Measurements from ENCODE around the gene RNASET2. TPM values are rescaled to one million over a fixed set of nuclear protein-coding genes. Genes with fewer than 3 reads are reported as not detected.

Gene RNASET2
- total RNA-seq, 2 experiments from 2014 or later, result 69.2 to 70.2 TPM

- peaks cover 15% of the 10 kb centered on the region for H3K36me3 Mint-ChIP-seq (ENCODE audit: low read depth)
- no peaks in the 10 kb centered on the region for H3K27me3 Mint-ChIP-seq
- peaks cover 1% of the 10 kb centered on the region for H3K4me1 Mint-ChIP-seq (ENCODE audit: low read depth)
- no peaks in the 10 kb centered on the region for H3K9me3 Mint-ChIP-seq
- TF ChIP-seq CTCF (IDR thresholded peaks at IDR 0.05), result no peak
- no peak overlapping the region for H3K27ac Mint-ChIP-seq
- ATAC-seq, result no peak
- DNase-seq, result no peak
- ChIA-PET CTCF (interaction anchor here (0.8 to 4.4 kb wide), 4 partner anchors 13 to 213 kb away, joined by 3 to 46 read pairs (median 24); no protein-coding TSS in a partner anchor), POLR2A (no interaction called here)
- no peak overlapping the region for H3K4me3 Mint-ChIP-seq
- intact Hi-C loops (cut with micrococcal nuclease), result loop anchor here (5.0 kb wide), 1 partner anchor 200 kb away; no protein-coding TSS in a partner anchor
Observed at GRCh38 chr6:166987448-166987847, 31.1 kb upstream of the RNASET2 start.

GRCh38 chr6:166980738-166981137 is 24.4 kb upstream of the RNASET2 start:
- no peak for DNase-seq
- no peak overlapping the region for H3K4me3 Mint-ChIP-seq
- POLR2A ChIA-PET, result no interaction called here
- H3K9me3 Mint-ChIP-seq, result no peaks in the 10 kb centered on the region
- CTCF ChIA-PET, result interaction anchor here (1.1 to 4.3 kb wide), 4 partner anchors 9 to 206 kb away, joined by 3 to 18 read pairs (median 4); no protein-coding TSS in a partner anchor
- H3K27me3 Mint-ChIP-seq, result no peaks in the 10 kb centered on the region
- no peak for TF ChIP-seq CTCF (IDR thresholded peaks at IDR 0.05)
- peaks cover 11% of the 10 kb centered on the region for H3K36me3 Mint-ChIP-seq (ENCODE audit: low read depth)
- intact Hi-C loops (cut with micrococcal nuclease), result no loop called here
- H3K4me1 Mint-ChIP-seq (ENCODE audit: low read depth), result no peaks in the 10 kb centered on the region
- H3K27ac Mint-ChIP-seq, result no peak overlapping the region
- no peak for ATAC-seq

- H3K4me1 Mint-ChIP-seq (ENCODE audit: low read depth), result no peaks in the 10 kb centered on the region
- H3K27me3 Mint-ChIP-seq, result no peaks in the 10 kb centered on the region
- no peak for ATAC-seq
- H3K36me3 Mint-ChIP-seq (ENCODE audit: low read depth), result peaks cover 9% of the 10 kb centered on the region
- intact Hi-C loops (cut with micrococcal nuclease), result no loop called here
- no peak overlapping the region for H3K4me3 Mint-ChIP-seq
- H3K27ac Mint-ChIP-seq, result no peak overlapping the region
- POLR2A ChIA-PET, result no interaction called here
- no peaks in the 10 kb centered on the region for H3K9me3 Mint-ChIP-seq
- TF ChIP-seq CTCF (IDR thresholded peaks at IDR 0.05), result no peak
- no peak for DNase-seq
- CTCF ChIA-PET, result interaction anchor here (1.0 to 4.3 kb wide), 2 partner anchors 12 to 202 kb away, joined by 3 to 18 read pairs; no protein-coding TSS in a partner anchor
Observed at GRCh38 chr6:166977621-166978525, 21.5 kb upstream of the RNASET2 start.

GRCh38 chr6:166976636-166977035 is 20.3 kb upstream of the RNASET2 start:
- no peaks in the 10 kb centered on the region for H3K4me1 Mint-ChIP-seq (ENCODE audit: low read depth)
- no peak for ATAC-seq
- POLR2A ChIA-PET, result no interaction called here

More at GRCh38 chr6:166976636-166977035, 20.3 kb upstream of the RNASET2 start:
- no peak overlapping the region for H3K27ac Mint-ChIP-seq
- CTCF ChIA-PET, result interaction anchor here (1.0 to 3.6 kb wide), 2 partner anchors 12 to 201 kb away, joined by 3 to 14 read pairs; no protein-coding TSS in a partner anchor
- H3K9me3 Mint-ChIP-seq, result no peaks in the 10 kb centered on the region
- TF ChIP-seq CTCF (IDR thresholded peaks at IDR 0.05), result no peak
- H3K36me3 Mint-ChIP-seq (ENCODE audit: low read depth), result peaks cover 7% of the 10 kb centered on the region
- intact Hi-C loops (cut with micrococcal nuclease), result no loop called here
- no peak for DNase-seq
- H3K4me3 Mint-ChIP-seq, result no peak overlapping the region
- H3K27me3 Mint-ChIP-seq, result no peaks in the 10 kb centered on the region
